Adipocyte (in vitro differentiated cells): ENCODE results near the gene MBP.
"Not testable (repeated sequence)": the region's sequence is repeated elsewhere in the genome, so short reads cannot be mapped to it uniquely, and the experiment has no call there.

Experiments
- DNase-seq: peaks from one replicate; pipeline ENCODE4 v3.0.0-alpha.2; 2015; ENCODE audit warnings: low read depth
- H3K27me3 ChIP-seq: replicated peaks from 2 replicates; pipeline ENCODE4 v1.7.0; 2013; ENCODE audit warnings: mild to moderate bottlenecking, low read length, moderate library complexity; ENCODE audit not compliant: control insufficient read depth, insufficient read depth
- H3K36me3 ChIP-seq: 2 replicates; pipeline ENCODE4 v1.7.0; 2013; ENCODE audit warnings: low read length, mild to moderate bottlenecking, moderate library complexity; ENCODE audit not compliant: control insufficient read depth, insufficient read depth, severe bottlenecking
- H3K4me1 ChIP-seq: 2 replicates; pipeline ENCODE4 v1.7.0; 2013; ENCODE audit warnings: mild to moderate bottlenecking, low read length, moderate library complexity; ENCODE audit not compliant: control insufficient read depth, insufficient read depth
- H3K4me3 ChIP-seq: 2 replicates; pipeline ENCODE4 v1.7.0; 2013; ENCODE audit warnings: mild to moderate bottlenecking, low read length, moderate library complexity
- H3K9ac ChIP-seq: 2 replicates; pipeline ENCODE4 v1.7.0; 2013; ENCODE audit warnings: mild to moderate bottlenecking, low read length, moderate library complexity
- H3K9me3 ChIP-seq: 2 replicates; pipeline ENCODE4 v1.7.0; 2013; ENCODE audit warnings: mild to moderate bottlenecking, low read length, moderate library complexity; ENCODE audit not compliant: control insufficient read depth

The MBP gene

GRCh38 chr18:76948345-76948744 lies 184.2 kb downstream of the MBP start:
- H3K4me1 ChIP-seq: peaks cover 16% of the 10 kb centered on the region
- DNase-seq: no peak
- no peaks in the 10 kb centered on the region for H3K9me3 ChIP-seq
- peaks cover 35% of the 10 kb centered on the region for H3K36me3 ChIP-seq
- H3K4me3 ChIP-seq: no peak overlapping the region
- no peaks in the 10 kb centered on the region for H3K27me3 ChIP-seq
- H3K9ac ChIP-seq: no peak overlapping the region

- H3K27me3 ChIP-seq, H3K9ac ChIP-seq, H3K4me3 ChIP-seq, DNase-seq, H3K9me3 ChIP-seq: not testable (repeated sequence)
- Histone ChIP-seq H3K4me1 (peaks cover 20% of the 10 kb centered on the region), H3K36me3 (peaks cover 16% of the 10 kb centered on the region)
These were observed 188.2 kb downstream of the MBP start for GRCh38 chr18:76944346-76944745.

- Histone ChIP-seq H3K9me3 (no peaks in the 10 kb centered on the region), H3K4me3 (no peak overlapping the region), H3K9ac (peak overlapping the region; percentile 24), H3K4me1 (peaks cover 20% of the 10 kb centered on the region), H3K27me3 (no peaks in the 10 kb centered on the region), H3K36me3 (peaks cover 19% of the 10 kb centered on the region)
- DNase-seq: peak; percentile 79
These were observed 188.8 kb downstream of the MBP start for GRCh38 chr18:76943542-76944339.

- no peak overlapping the region for H3K9ac ChIP-seq
- H3K36me3 ChIP-seq: peaks cover 31% of the 10 kb centered on the region
- H3K4me3 ChIP-seq: no peak overlapping the region
- H3K27me3 ChIP-seq: no peaks in the 10 kb centered on the region
- no peak for DNase-seq
- H3K4me1 ChIP-seq: peaks cover 20% of the 10 kb centered on the region
- H3K9me3 ChIP-seq: no peaks in the 10 kb centered on the region
These were observed 191.3 kb downstream of the MBP start for GRCh38 chr18:76941284-76941683.

- H3K4me1 ChIP-seq: peaks cover 10% of the 10 kb centered on the region
- H3K27me3 ChIP-seq: no peaks in the 10 kb centered on the region
- no peak overlapping the region for H3K9ac ChIP-seq
- no peak overlapping the region for H3K4me3 ChIP-seq
- no peaks in the 10 kb centered on the region for H3K9me3 ChIP-seq
- H3K36me3 ChIP-seq: peaks cover 35% of the 10 kb centered on the region
- DNase-seq: no peak
These were observed 194.0 kb downstream of the MBP start for GRCh38 chr18:76938619-76939018.

- peak; percentile 36 for DNase-seq
- Histone ChIP-seq H3K4me3 (no peak overlapping the region), H3K4me1 (peaks cover 4% of the 10 kb centered on the region), H3K9ac (no peak overlapping the region), H3K36me3 (peaks cover 35% of the 10 kb centered on the region), H3K27me3 (no peaks in the 10 kb centered on the region), H3K9me3 (no peaks in the 10 kb centered on the region)
These were observed 195.0 kb downstream of the MBP start for GRCh38 chr18:76937597-76937996.

- no peak for DNase-seq
- Histone ChIP-seq H3K9me3 (no peaks in the 10 kb centered on the region), H3K4me1 (peaks cover 8% of the 10 kb centered on the region), H3K27me3 (no peaks in the 10 kb centered on the region), H3K4me3 (no peak overlapping the region), H3K9ac (no peak overlapping the region), H3K36me3 (peaks cover 35% of the 10 kb centered on the region)
These were observed 195.7 kb downstream of the MBP start for GRCh38 chr18:76936877-76937276.

- H3K27me3 ChIP-seq: no peaks in the 10 kb centered on the region
- H3K4me1 ChIP-seq: peaks cover 12% of the 10 kb centered on the region
- no peak for DNase-seq
- no peaks in the 10 kb centered on the region for H3K9me3 ChIP-seq
- H3K9ac ChIP-seq: no peak overlapping the region
- no peak overlapping the region for H3K4me3 ChIP-seq
- peaks cover 42% of the 10 kb centered on the region for H3K36me3 ChIP-seq
These were observed 196.8 kb downstream of the MBP start for GRCh38 chr18:76935722-76936337.

- peak overlapping the region; percentile 37 for H3K9ac ChIP-seq
- peaks cover 46% of the 10 kb centered on the region for H3K36me3 ChIP-seq
- peak overlapping the region; percentile 50 for H3K4me3 ChIP-seq
- no peaks in the 10 kb centered on the region for H3K9me3 ChIP-seq
- peaks cover 12% of the 10 kb centered on the region for H3K4me1 ChIP-seq
- no peaks in the 10 kb centered on the region for H3K27me3 ChIP-seq
- DNase-seq: no peak
These were observed 200.4 kb downstream of the MBP start for GRCh38 chr18:76932026-76932819.

- no peak for DNase-seq
- Histone ChIP-seq H3K36me3 (peaks cover 47% of the 10 kb centered on the region), H3K4me1 (peaks cover 12% of the 10 kb centered on the region), H3K4me3 (no peak overlapping the region), H3K9me3 (no peaks in the 10 kb centered on the region), H3K9ac (no peak overlapping the region), H3K27me3 (no peaks in the 10 kb centered on the region)
These were observed 201.4 kb downstream of the MBP start for GRCh38 chr18:76931171-76931570.
